ENCODE results near the gene KLHL24.

KLHL24 gene

GRCh38 chr3:183645254-183645653 lies 9.8 kb downstream of the KLHL24 start:
- TF ChIP-seq CTCF (IDR thresholded peaks at IDR 0.05; ENCODE audit: low read length, missing control alignments): no peak
- no peak overlapping the region for H3K4me3 ChIP-seq (replicated peaks; ENCODE audit: low read depth, low read length)
- no peak for DNase-seq (ENCODE audit: low read depth)

- no peak for TF ChIP-seq CTCF (IDR thresholded peaks at IDR 0.05; ENCODE audit: low read length, missing control alignments)
- peak; percentile 18 for DNase-seq (ENCODE audit: low read depth)
- no peak overlapping the region for H3K4me3 ChIP-seq (replicated peaks; ENCODE audit: low read depth, low read length)
Observed at GRCh38 chr3:183650554-183650953, 15.1 kb downstream of the KLHL24 start.

GRCh38 chr3:183653209-183654064 lies 18.0 kb downstream of the KLHL24 start:
- no peak for TF ChIP-seq CTCF (IDR thresholded peaks at IDR 0.05; ENCODE audit: low read length, missing control alignments)
- peak; percentile 20 for DNase-seq (ENCODE audit: low read depth)
- H3K4me3 ChIP-seq (replicated peaks; ENCODE audit: low read depth, low read length): no peak overlapping the region

- H3K4me3 ChIP-seq (replicated peaks; ENCODE audit: low read depth, low read length): no peak overlapping the region
- TF ChIP-seq CTCF (IDR thresholded peaks at IDR 0.05; ENCODE audit: low read length, missing control alignments): no peak
- DNase-seq (ENCODE audit: low read depth): no peak
Observed at GRCh38 chr3:183654727-183655126, 19.3 kb downstream of the KLHL24 start.

GRCh38 chr3:183662099-183662498 lies 26.7 kb downstream of the KLHL24 start:
- TF ChIP-seq CTCF (IDR thresholded peaks at IDR 0.05; ENCODE audit: low read length, missing control alignments): no peak
- peak; percentile 17 for DNase-seq (ENCODE audit: low read depth)
- H3K4me3 ChIP-seq (replicated peaks; ENCODE audit: low read depth, low read length): no peak overlapping the region

GRCh38 chr3:183664913-183665381 lies 29.5 kb downstream of the KLHL24 start:
- DNase-seq (ENCODE audit: low read depth): peak; percentile 95
- no peak for TF ChIP-seq CTCF (IDR thresholded peaks at IDR 0.05; ENCODE audit: low read length, missing control alignments)
- no peak overlapping the region for H3K4me3 ChIP-seq (replicated peaks; ENCODE audit: low read depth, low read length)

- DNase-seq (ENCODE audit: low read depth): no peak
- TF ChIP-seq CTCF (IDR thresholded peaks at IDR 0.05; ENCODE audit: low read length, missing control alignments): no peak
Observed at GRCh38 chr3:183680061-183680460, 44.6 kb downstream of the KLHL24 start.

More at GRCh38 chr3:183680061-183680460, 44.6 kb downstream of the KLHL24 start:
- H3K4me3 ChIP-seq (replicated peaks; ENCODE audit: low read depth, low read length): no peak overlapping the region

Measured in fibroblast of pulmonary artery (primary cell).